Transverse colon (tissue), 4 donors: ENCODE results near the gene PRSS12.

ENCODE experiments used
- CTCF ChIP-seq, 5 experiments: fragments of 200-600 bp in 3 of 5; fragments of 450-650 bp in 2 of 5; sonication (generic) in 3 of 5; IDR thresholded peaks; 1 replicate in 2 of 5; 2 replicates in 3 of 5; pipeline ENCODE4 v1.5.1; 2016 to 2017; ENCODE audit warnings: antibody characterized with exemption in 5 of 5, inconsistent platforms in 3 of 5, mild to moderate bottlenecking in 2 of 5, moderate library complexity in 1 of 5
- EP300 ChIP-seq: sonication (generic); formaldehyde crosslinking; IDR thresholded peaks from one replicate; pipeline ENCODE4 v1.6.1; 2017; ENCODE audit warnings: antibody characterized with exemption, low read depth
- POLR2A ChIP-seq: fragments of 450-650 bp; IDR thresholded peaks from one replicate; pipeline ENCODE4 v1.6.1; 2016; ENCODE audit warnings: antibody characterized with exemption, mild to moderate bottlenecking, moderate library complexity
- POLR2AphosphoS5 ChIP-seq, 3 donors: sonication (generic); formaldehyde crosslinking; IDR thresholded peaks; one replicate each; pipeline ENCODE4 v1.6.1; 2016; ENCODE audit warnings: antibody characterized with exemption in 3 of 3

- no peak for TF ChIP-seq POLR2AphosphoS5 (IDR thresholded peaks at IDR 0.05)
- TF ChIP-seq POLR2A = no peak
- no peak for TF ChIP-seq EP300
- TF ChIP-seq CTCF (IDR thresholded peaks at IDR 0.05) = no peak
Observed at GRCh38 chr4:118329849-118330248, 23.0 kb downstream of the PRSS12 start.
